ENCODE measurements around the gene SGMS2.

DNA sequence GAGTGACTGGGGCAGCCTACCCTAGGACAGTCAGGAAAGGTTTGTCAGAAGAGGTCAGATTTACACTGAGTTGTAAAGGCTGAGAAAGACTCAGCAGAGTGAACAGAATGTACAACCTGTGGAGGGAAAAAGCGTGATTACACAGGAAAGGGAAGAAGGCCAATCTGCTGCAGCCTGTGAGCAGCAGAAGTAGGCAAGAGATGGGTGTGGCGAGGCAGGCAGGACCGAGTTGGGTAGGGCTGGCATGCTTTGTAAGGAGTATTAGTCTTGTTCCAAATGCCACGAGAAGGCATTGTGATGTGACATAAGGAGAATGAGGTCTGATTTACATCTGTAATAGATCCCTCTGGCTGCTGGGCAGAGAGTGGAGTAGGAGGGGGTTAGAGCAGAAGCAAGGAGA is 12.6 kb downstream of the SGMS2 start:
- TF ChIP-seq, protein P1, sequence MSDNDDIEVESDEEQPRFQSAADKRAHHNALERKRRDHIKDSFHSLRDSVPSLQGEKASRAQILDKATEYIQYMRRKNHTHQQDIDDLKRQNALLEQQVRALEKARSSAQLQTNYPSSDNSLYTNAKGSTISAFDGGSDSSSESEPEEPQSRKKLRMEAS (IDR thresholded peaks at IDR 0.05; ENCODE audit: low read depth, low read length), result no peak
- TF ChIP-seq, protein P2, sequence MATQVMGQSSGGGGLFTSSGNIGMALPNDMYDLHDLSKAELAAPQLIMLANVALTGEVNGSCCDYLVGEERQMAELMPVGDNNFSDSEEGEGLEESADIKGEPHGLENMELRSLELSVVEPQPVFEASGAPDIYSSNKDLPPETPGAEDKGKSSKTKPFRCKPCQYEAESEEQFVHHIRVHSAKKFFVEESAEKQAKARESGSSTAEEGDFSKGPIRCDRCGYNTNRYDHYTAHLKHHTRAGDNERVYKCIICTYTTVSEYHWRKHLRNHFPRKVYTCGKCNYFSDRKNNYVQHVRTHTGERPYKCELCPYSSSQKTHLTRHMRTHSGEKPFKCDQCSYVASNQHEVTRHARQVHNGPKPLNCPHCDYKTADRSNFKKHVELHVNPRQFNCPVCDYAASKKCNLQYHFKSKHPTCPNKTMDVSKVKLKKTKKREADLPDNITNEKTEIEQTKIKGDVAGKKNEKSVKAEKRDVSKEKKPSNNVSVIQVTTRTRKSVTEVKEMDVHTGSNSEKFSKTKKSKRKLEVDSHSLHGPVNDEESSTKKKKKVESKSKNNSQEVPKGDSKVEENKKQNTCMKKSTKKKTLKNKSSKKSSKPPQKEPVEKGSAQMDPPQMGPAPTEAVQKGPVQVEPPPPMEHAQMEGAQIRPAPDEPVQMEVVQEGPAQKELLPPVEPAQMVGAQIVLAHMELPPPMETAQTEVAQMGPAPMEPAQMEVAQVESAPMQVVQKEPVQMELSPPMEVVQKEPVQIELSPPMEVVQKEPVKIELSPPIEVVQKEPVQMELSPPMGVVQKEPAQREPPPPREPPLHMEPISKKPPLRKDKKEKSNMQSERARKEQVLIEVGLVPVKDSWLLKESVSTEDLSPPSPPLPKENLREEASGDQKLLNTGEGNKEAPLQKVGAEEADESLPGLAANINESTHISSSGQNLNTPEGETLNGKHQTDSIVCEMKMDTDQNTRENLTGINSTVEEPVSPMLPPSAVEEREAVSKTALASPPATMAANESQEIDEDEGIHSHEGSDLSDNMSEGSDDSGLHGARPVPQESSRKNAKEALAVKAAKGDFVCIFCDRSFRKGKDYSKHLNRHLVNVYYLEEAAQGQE (IDR thresholded peaks at IDR 0.05; ENCODE audit: low read depth, low read length), result no peak
- TF ChIP-seq GATAD2B (conservative IDR thresholded peaks at IDR 0.05; ENCODE audit: low read depth), result no peak
